IMR-90 (cell line): ENCODE measurements around the gene ZNF747. TPM values are rescaled to one million over a fixed set of nuclear protein-coding genes. Genes with fewer than 3 reads are reported as not detected.

Experiments
- ATAC-seq: fragments of 200-7000 bp; cut with Tn5 transposase; 2 replicates; pipeline ENCODE4 v1.9.1; 2020; ENCODE audit warnings: low read depth, mild to moderate bottlenecking, moderate library complexity
- BruUV-seq: library from RNA; stranded (reverse); fragments of 400-500 nt; replicated peaks from 2 replicates; lab custom pipeline; 2021; lab: Mats Ljungman, UMichigan
- CTCF ChIA-PET: fragments of 300-600 bp; formaldehyde crosslinking; extraction: SDS; loops from one replicate; lab custom pipeline; 2021; ENCODE audit warnings: antibody characterized with exemption; lab: Yijun Ruan, JAX
- POLR2A ChIA-PET: fragments of 300-600 bp; sonication (Branson Sonifier 250); formaldehyde crosslinking; loops from one replicate; lab custom pipeline; 2022; ENCODE audit warnings: antibody characterized with exemption; ENCODE audit not compliant: unreplicated experiment; lab: Charles Lee
- DNase-seq: peaks from one replicate; pipeline ENCODE4 v3.0.0; 2013
- H2AFZ ChIP-seq: replicated peaks from 2 replicates; pipeline ENCODE3; 2013; ENCODE audit warnings: low read length, mild to moderate bottlenecking; ENCODE audit not compliant: poor library complexity
- H2AK5ac ChIP-seq: 2 replicates; pipeline ENCODE4 v1.6.1; 2013; ENCODE audit warnings: low read depth, low read length, inconsistent platforms
- H2AK9ac ChIP-seq: replicated peaks from 2 replicates; pipeline ENCODE3; 2013; ENCODE audit warnings: mild to moderate bottlenecking, low read depth, low read length, moderate library complexity; ENCODE audit not compliant: poor library complexity
- H2BK120ac ChIP-seq: 2 replicates; pipeline ENCODE4 v1.6.1; 2013; ENCODE audit warnings: low read depth, low read length, inconsistent platforms
- H2BK15ac ChIP-seq: 3 replicates; pipeline ENCODE4 v1.6.1; 2013; ENCODE audit warnings: low read depth, low read length, inconsistent platforms
- H2BK20ac ChIP-seq: 2 replicates; pipeline ENCODE4 v1.6.1; 2013; ENCODE audit warnings: low read depth, mild to moderate bottlenecking, inconsistent platforms, low read length, moderate library complexity
- H2BK5ac ChIP-seq: 2 replicates; pipeline ENCODE4 v1.6.1; 2013; ENCODE audit warnings: mild to moderate bottlenecking, low read depth, low read length, inconsistent platforms; ENCODE audit not compliant: poor library complexity, severe bottlenecking
- H3K14ac ChIP-seq: replicated peaks from 2 replicates; pipeline ENCODE4 v1.6.1; 2013; ENCODE audit warnings: low read depth, low read length, inconsistent platforms
- H3K18ac ChIP-seq: 2 replicates; pipeline ENCODE4 v1.6.1; 2013; ENCODE audit warnings: low read depth, low read length, control low read depth
- H3K23ac ChIP-seq: 2 replicates; pipeline ENCODE4 v1.6.1; 2013; ENCODE audit warnings: low read depth, low read length, inconsistent platforms
- H3K27ac ChIP-seq: 2 replicates; pipeline ENCODE4 v1.5.1; 2013; ENCODE audit warnings: mild to moderate bottlenecking, control low read depth, low read length; ENCODE audit not compliant: insufficient read depth
- H3K27me3 ChIP-seq: 2 replicates; pipeline ENCODE4 v1.6.1; 2013; ENCODE audit warnings: low read length; ENCODE audit not compliant: control insufficient read depth, insufficient read depth
- H3K36me3 ChIP-seq: 2 replicates; pipeline ENCODE4 v1.6.1; 2013; ENCODE audit warnings: low read length, mixed read lengths; ENCODE audit not compliant: control insufficient read depth, insufficient read depth
- H3K4ac ChIP-seq: 2 replicates; pipeline ENCODE4 v1.6.1; 2013; ENCODE audit warnings: low read depth, low read length, inconsistent platforms
- H3K4me1 ChIP-seq: 2 replicates; pipeline ENCODE4 v1.6.1; 2013; ENCODE audit warnings: low read length, mixed read lengths; ENCODE audit not compliant: control insufficient read depth, insufficient read depth
- H3K4me2 ChIP-seq: 2 replicates; pipeline ENCODE4 v1.6.1; 2013; ENCODE audit warnings: low read depth, mild to moderate bottlenecking, control low read depth, low read length, moderate library complexity
- H3K4me3 ChIP-seq: 2 replicates; pipeline ENCODE4 v1.5.1; 2013; ENCODE audit warnings: low read depth, mild to moderate bottlenecking, control low read depth, low read length, moderate library complexity; ENCODE audit not compliant: insufficient read depth
- H3K56ac ChIP-seq: 2 replicates; pipeline ENCODE4 v1.6.1; 2013; ENCODE audit warnings: low read length, inconsistent platforms; ENCODE audit not compliant: insufficient read depth; ENCODE audit errors: extremely low read depth
- H3K79me1 ChIP-seq, 2 experiments: 2 replicates each; pipeline ENCODE4 v1.6.1; 2013; ENCODE audit warnings: low read length in 2 of 2, inconsistent platforms in 1 of 2, low read depth in 1 of 2
- H3K9ac ChIP-seq: 2 replicates; pipeline ENCODE4 v1.6.1; 2013; ENCODE audit warnings: low read depth, low read length, control low read depth
- H3K9me1 ChIP-seq: 2 replicates; pipeline ENCODE4 v1.6.1; 2013; ENCODE audit warnings: low read length, inconsistent platforms; ENCODE audit not compliant: insufficient read depth
- H3K9me3 ChIP-seq: 2 replicates; pipeline ENCODE4 v1.6.1; 2013; ENCODE audit warnings: low read length; ENCODE audit not compliant: control insufficient read depth, insufficient read depth
- H4K20me1 ChIP-seq: 2 replicates; pipeline ENCODE4 v1.6.1; 2013; ENCODE audit warnings: low read length, inconsistent platforms; ENCODE audit not compliant: insufficient read depth
- H4K5ac ChIP-seq: 2 replicates; pipeline ENCODE4 v1.6.1; 2013; ENCODE audit warnings: mild to moderate bottlenecking, low read depth, low read length, control low read depth
- H4K8ac ChIP-seq, 2 experiments: 2 replicates each; pipeline ENCODE4 v1.6.1; 2013; ENCODE audit warnings: low read depth in 2 of 2, low read length in 2 of 2, control low read depth in 1 of 2, inconsistent platforms in 1 of 2
- H4K91ac ChIP-seq: 2 replicates; pipeline ENCODE4 v1.6.1; 2013; ENCODE audit warnings: low read depth, low read length, inconsistent platforms; ENCODE audit not compliant: insufficient read depth
- WGBS, 2 experiments: methylation state at CpG; one replicate each; pipeline versions ENCODE4 v1.1.5 to v1.1.7; 2013; ENCODE audit warnings: missing lambda C conversion rate in 2 of 2; ENCODE audit not compliant: insufficient read length in 1 of 2; ENCODE audit errors: extremely low coverage in 2 of 2; 5-methylcytosine and 5-hydroxymethylcytosine counted together
- dilution Hi-C: fragments of 300-500 bp; cut with HindIII; formaldehyde crosslinking; loops from one replicate; pipeline ENCODE4 v1.14.3; 2018; ENCODE audit warnings: low sequenced_read_pairs; ENCODE audit not compliant: unreplicated experiment
- in situ Hi-C: fragments of 300-500 bp; cut with MboI; formaldehyde crosslinking; loops from 3 replicates; pipeline ENCODE4 v1.14.3; 2019; ENCODE audit warnings: low sequenced_read_pairs, inconsistent platforms, mixed read lengths
- intact Hi-C: fragments of 100-400 bp; cut with micrococcal nuclease; formaldehyde crosslinking; loops from 2 replicates; pipeline ENCODE4 v1.10.0; 2022
- polyA plus RNA-seq, 3 experiments: library from polyadenylated mRNA; depleted of rRNA; stranded (reverse); fragments of >200 nt; gene quantifications; 2 replicates each; pipeline ENCODE4 v1.2.3, GENCODE V29; 2012; ENCODE audit warnings: low replicate concordance in 1 of 3
- total RNA-seq: library from RNA; depleted of rRNA; stranded (reverse); fragments of >200 nt; gene quantifications from 2 replicates; pipeline ENCODE4 v1.2.3, GENCODE V29; 2012
- TF ChIP-seq, protein P1 (sequence below): conservative IDR thresholded peaks from 2 replicates; pipeline ENCODE4 v1.5.1; 2012; ENCODE audit warnings: mild to moderate bottlenecking, low read depth, low read length, improper control_type of control experiment

The ZNF747 gene
- total and polyA plus RNA-seq, 2 of the 4 experiments (the other 2 are of a cell fraction), result 2.0 to 2.9 TPM

DNA sequence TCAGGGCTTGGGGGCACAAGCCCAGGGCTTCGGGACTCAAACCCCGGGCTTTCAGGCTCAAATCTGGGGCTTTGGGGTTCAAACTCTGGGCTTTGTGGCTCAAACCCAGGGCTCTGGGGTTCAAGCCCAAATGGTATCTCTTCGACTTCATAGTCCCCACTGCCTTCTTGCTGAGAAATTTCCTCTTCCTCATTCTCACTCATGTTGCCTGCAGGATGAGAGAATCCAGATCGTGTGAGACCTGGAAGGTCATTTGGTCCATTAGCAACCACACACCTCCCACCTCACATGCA is 8.9 kb downstream of the ZNF747 start:
- Histone ChIP-seq H3K4ac (peak overlapping the region; percentile 84), H2AK9ac (peak overlapping the region; percentile 96), H3K9me1 (peaks cover 5% of the 10 kb centered on the region), H3K14ac (peak overlapping the region; percentile 73; the same call in 1 of the 2 replicates), H4K91ac (no peak overlapping the region), H3K4me2 (peak overlapping the region; percentile 76), H3K79me1 (peaks cover 5 to 6% of the 10 kb centered on the region in 2 experiments; a peak in 3 of 4 replicates), H3K23ac (peak overlapping the region; percentile 48; the same call in 1 of the 2 replicates), H3K9me3 (no peaks in the 10 kb centered on the region), H3K56ac (no peak overlapping the region), H3K4me3 (peak overlapping the region; percentile 85), H2BK15ac (no peak overlapping the region), H4K5ac (peak overlapping the region; percentile 59; the same call in 1 of the 2 replicates), H3K4me1 (peaks cover 5% of the 10 kb centered on the region), H2AFZ (peak overlapping the region; percentile 95), H3K18ac (no peak overlapping the region), H2AK5ac (peak overlapping the region; percentile 98), H2BK20ac (no peak overlapping the region), H4K8ac (peak overlapping the region; percentile 71 to 88; a peak in 3 of 4 replicates), H2BK5ac (no peak overlapping the region), H3K27me3 (no peaks in the 10 kb centered on the region), H4K20me1 (no peaks in the 10 kb centered on the region; the same call in 1 of the 2 replicates), H3K27ac (peak overlapping the region; percentile 56), H3K9ac (peak overlapping the region; percentile 55), H2BK120ac (no peak overlapping the region), H3K36me3 (peaks cover 10% of the 10 kb centered on the region; the same call in 1 of the 2 replicates)
- dilution Hi-C loops (no loop called here), in situ Hi-C loops (no loop called here), intact Hi-C loops (loop anchor here (2.0 kb wide), 3 partner anchors 77 to 133 kb away; partner anchors contain the start of genes FBRS and PRR14)
- 74% methylated on average over 4 of the region's 4 CpGs; no CpG with 5 or more reads in 1 of the 2 experiments for WGBS, 2 experiments
- ChIA-PET POLR2A (no interaction called here), CTCF (no interaction called here)
- BruUV-seq, result no TSS peak
- no peak for DNase-seq
- TF ChIP-seq, protein P1, sequence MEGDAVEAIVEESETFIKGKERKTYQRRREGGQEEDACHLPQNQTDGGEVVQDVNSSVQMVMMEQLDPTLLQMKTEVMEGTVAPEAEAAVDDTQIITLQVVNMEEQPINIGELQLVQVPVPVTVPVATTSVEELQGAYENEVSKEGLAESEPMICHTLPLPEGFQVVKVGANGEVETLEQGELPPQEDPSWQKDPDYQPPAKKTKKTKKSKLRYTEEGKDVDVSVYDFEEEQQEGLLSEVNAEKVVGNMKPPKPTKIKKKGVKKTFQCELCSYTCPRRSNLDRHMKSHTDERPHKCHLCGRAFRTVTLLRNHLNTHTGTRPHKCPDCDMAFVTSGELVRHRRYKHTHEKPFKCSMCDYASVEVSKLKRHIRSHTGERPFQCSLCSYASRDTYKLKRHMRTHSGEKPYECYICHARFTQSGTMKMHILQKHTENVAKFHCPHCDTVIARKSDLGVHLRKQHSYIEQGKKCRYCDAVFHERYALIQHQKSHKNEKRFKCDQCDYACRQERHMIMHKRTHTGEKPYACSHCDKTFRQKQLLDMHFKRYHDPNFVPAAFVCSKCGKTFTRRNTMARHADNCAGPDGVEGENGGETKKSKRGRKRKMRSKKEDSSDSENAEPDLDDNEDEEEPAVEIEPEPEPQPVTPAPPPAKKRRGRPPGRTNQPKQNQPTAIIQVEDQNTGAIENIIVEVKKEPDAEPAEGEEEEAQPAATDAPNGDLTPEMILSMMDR, result no peak
- ATAC-seq, result no peak
